Measurements from ENCODE around the gene IL6ST. TPM values are rescaled to one million over a fixed set of nuclear protein-coding genes. Genes with fewer than 3 reads are reported as not detected.
"Not testable (repeated sequence)": the region's sequence is repeated elsewhere in the genome, so short reads cannot be mapped to it uniquely, and the experiment has no call there.

Gene IL6ST
- total RNA-seq, 1 donor: 458 TPM

DNA sequence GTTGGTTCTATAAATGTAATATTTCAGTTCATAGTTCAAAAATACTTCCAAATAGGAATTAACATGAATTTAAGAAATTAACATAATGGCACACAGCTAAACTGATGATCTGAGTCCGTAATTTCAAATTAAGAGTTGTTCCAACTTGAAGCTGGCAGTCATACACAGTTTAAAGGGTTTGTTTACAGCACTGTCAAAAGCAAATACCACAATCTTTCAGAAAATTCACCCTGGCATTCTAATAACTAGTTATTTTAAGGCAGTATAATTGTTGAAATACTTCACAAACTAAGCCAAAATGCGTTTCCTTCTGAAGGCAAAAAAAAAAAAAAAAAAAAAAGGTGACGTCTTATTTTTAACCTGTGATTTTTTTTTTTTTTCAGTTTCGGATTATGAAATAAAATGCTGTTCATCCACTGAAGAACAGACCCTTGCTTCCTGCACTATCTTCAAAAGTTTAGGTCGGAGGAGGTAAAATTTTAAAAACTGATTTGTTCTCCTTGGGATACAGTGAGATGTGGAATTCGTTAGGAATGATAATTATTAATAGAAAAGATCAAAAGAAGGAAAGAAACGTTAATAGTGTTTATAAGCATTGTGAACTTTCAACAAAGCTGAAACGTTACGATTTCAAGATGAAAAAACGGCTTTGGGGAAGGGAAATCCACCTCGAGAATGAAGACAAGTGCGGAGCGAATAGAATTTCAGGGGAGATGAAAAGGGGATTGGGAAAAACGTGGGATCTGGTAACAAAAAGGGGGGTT lies 850 bp downstream of the IL6ST start:
- Histone ChIP-seq H3K4me1 (ENCODE audit: insufficient read depth, low read length) (peaks cover 39% of the 10 kb centered on the region), H3K27me3 (ENCODE audit: insufficient read depth, low read length) (no peaks in the 10 kb centered on the region), H3K9me3 (ENCODE audit: low read depth, low read length) (no peaks in the 10 kb centered on the region), H3K4me3 (ENCODE audit: low read length) (peak overlapping the region; percentile 93)

DNA sequence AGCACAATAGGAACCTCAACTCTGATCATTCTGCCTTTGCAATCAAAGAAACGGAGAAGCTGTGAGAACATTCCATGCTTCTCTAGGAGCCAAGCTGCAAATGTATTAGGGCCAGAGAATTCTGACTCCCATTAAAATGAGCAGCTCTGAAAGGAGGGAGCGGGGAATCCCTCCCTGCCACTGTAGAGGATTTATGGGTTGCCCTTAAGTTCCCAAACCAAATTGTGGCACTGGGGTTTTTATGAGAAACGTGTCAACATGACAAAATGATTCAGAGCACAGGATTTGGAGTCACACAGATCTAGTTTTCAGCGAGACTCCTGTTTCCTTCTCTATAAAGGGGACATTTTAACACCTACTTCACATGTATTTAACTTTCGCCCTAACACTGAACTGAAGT lies 1.8 kb downstream of the IL6ST start:
- Histone ChIP-seq H3K4me3 (ENCODE audit: low read length) (peak overlapping the region; percentile 93), H3K9me3 (ENCODE audit: low read depth, low read length) (no peaks in the 10 kb centered on the region), H3K4me1 (ENCODE audit: insufficient read depth, low read length) (peaks cover 39% of the 10 kb centered on the region), H3K27me3 (ENCODE audit: insufficient read depth, low read length) (no peaks in the 10 kb centered on the region)

DNA sequence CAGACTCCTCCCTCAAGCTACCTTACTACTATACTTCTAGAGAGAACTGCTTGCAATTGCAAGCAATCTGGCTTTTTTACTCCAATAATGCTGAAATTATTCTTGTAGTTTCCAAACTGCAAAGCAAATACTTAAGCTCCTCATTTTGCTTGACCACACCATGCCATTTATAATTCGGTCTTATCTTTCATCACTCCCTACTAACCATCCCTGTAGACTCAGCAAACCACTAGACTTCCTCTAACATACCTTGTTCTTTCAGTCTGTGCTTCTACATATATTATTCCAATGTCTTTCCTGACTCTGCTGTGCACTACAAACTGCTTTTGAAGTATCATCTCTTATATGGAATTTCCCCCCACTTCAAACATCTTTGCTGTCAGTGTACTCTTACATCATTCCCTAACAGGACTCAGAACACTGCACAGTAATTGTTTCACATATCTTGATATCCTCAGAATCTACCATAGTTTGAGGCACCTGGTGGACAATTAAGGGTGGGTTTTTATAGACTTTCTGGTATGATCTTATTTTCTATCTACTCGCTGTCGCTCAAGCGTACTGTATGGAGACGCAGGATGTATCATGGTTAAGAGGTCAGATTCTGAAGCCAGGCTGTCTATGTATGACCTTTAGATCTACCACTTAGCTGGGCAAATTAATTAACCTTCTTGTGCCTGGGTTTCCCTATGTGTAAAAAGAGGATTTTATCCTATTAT lies 2.8 kb downstream of the IL6ST start:
- no peaks in the 10 kb centered on the region for H3K27me3 ChIP-seq (ENCODE audit: insufficient read depth, low read length)
- peak overlapping the region; percentile 22 for H3K4me3 ChIP-seq (ENCODE audit: low read length)
- H3K9me3 ChIP-seq (ENCODE audit: low read depth, low read length): no peaks in the 10 kb centered on the region
- H3K4me1 ChIP-seq (ENCODE audit: insufficient read depth, low read length): peaks cover 44% of the 10 kb centered on the region

DNA sequence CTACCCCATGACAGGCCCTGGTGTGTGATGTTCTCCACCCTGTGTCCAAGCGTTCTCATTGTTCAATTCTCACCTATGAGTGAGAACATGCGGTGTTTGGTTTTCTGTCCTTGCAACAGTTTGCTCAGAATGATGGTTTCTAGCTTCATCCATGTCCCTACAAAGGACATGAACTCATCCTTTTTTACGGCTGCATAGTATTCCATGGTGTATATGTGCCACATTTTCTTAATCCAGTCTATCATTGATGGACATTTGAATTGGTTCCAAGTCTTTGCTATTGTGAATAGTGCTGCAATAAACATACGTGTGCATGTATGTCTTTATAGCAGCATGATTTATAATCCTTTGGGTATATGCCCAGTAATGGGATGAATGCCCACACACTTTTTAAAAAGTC lies 3.9 kb downstream of the IL6ST start:
- not testable (repeated sequence) for H3K9me3 ChIP-seq (ENCODE audit: low read depth, low read length); H3K4me3 ChIP-seq (ENCODE audit: low read length); H3K27me3 ChIP-seq (ENCODE audit: insufficient read depth, low read length)
- peaks cover 37% of the 10 kb centered on the region for H3K4me1 ChIP-seq (ENCODE audit: insufficient read depth, low read length)

DNA sequence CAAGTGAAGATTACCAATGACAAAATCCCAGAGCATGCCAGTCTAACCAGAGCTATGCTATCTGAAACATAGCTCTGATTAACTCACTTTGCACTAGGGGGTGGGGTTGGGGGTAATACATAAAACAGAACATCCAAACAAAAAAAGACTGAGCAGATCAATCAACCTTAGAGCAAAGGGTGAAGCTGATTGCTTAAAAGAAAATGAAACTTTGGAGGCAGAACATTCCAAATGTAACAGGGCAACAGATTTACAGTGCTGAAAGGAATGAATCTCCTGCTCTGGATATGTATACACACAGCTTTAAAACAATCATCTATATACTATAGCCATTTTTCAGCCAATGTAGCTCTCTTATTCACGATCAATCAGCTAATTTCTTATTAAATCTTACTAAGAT lies 4.9 kb downstream of the IL6ST start:
- H3K27me3 ChIP-seq (ENCODE audit: insufficient read depth, low read length): no peaks in the 10 kb centered on the region
- no peak overlapping the region for H3K4me3 ChIP-seq (ENCODE audit: low read length)
- H3K4me1 ChIP-seq (ENCODE audit: insufficient read depth, low read length): peaks cover 36% of the 10 kb centered on the region
- no peaks in the 10 kb centered on the region for H3K9me3 ChIP-seq (ENCODE audit: low read depth, low read length)

DNA sequence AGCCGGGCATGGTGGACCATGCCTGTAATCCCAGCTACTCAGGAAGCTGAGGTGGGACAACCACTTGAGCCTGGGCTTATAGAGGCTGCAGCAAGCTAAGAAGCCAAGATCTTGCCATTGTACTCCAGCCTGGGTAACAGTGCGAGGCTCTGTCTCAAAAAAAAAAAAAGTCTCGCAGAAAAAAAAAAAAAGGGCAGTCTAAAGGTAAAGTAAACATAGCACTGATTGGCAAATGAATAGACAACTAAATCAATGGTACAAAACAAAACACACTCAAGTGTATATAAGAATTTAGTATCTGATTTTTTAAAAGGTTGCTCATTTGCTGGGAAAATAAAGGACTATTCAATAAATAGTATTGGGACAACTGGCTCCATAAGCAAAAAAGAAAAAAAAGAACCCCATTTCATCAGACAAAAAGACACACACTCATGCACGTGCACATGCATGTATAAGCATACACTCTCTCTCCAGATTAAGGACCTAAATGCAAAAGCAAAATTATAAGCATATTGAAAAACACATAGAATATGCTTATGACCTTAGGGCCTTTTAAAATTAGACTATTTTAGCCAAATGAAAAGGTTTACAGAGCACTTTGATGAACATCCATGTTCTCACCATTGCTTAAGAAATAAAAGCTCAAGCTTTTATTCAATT lies 5.7 kb downstream of the IL6ST start:
- Histone ChIP-seq H3K4me3 (ENCODE audit: low read length) (no peak overlapping the region), H3K9me3 (ENCODE audit: low read depth, low read length) (no peaks in the 10 kb centered on the region), H3K27me3 (ENCODE audit: insufficient read depth, low read length) (no peaks in the 10 kb centered on the region), H3K4me1 (ENCODE audit: insufficient read depth, low read length) (peaks cover 37% of the 10 kb centered on the region)

DNA sequence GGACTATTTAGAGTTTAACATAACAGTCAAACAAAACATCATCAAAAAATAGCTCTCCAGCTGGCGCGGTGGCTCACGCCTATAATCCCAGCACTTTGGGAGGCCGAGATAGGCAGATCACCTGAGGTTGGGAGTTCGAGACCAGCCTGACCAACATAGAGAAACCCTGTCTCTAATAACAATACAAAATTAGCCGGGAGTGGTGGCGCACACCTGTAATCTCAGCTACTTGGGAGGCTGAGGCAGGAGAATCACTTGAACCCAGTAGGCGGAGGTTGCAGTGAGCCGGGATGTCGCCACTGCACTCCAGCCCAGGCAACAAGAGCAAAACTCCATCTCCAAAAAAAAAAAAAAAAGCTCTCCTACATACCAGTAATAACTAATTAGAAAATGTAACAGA lies 6.3 kb downstream of the IL6ST start:
- H3K9me3 ChIP-seq (ENCODE audit: low read depth, low read length); H3K4me3 ChIP-seq (ENCODE audit: low read length): not testable (repeated sequence)
- H3K4me1 ChIP-seq (ENCODE audit: insufficient read depth, low read length): peaks cover 37% of the 10 kb centered on the region

DNA sequence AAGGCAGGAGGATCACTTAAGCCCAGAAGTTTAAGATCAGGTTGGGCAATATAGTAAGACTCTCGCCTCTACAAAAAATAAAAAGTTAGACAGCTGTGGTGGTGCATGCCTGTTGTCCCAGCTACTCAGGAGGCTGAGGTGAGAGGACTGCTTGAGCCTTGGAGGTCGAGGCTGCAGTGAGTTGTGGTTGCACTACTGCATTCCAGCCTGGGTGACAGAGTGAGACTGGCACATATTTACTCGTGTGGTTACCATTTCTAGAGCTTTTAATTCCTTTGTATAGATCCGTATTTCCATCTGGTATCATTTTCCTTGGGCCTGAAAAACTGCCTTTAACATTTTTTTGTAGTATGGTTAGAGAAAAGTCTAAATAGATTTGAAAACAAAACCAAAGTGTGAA lies 7.8 kb downstream of the IL6ST start:
- no peaks in the 10 kb centered on the region for H3K27me3 ChIP-seq (ENCODE audit: insufficient read depth, low read length)
- no peaks in the 10 kb centered on the region for H3K9me3 ChIP-seq (ENCODE audit: low read depth, low read length)
- peaks cover 30% of the 10 kb centered on the region for H3K4me1 ChIP-seq (ENCODE audit: insufficient read depth, low read length)
- no peak overlapping the region for H3K4me3 ChIP-seq (ENCODE audit: low read length)

More for the DNA sequence above, 6.3 kb downstream of the IL6ST start:
- H3K27me3 ChIP-seq (ENCODE audit: insufficient read depth, low read length): not testable (repeated sequence)

DNA sequence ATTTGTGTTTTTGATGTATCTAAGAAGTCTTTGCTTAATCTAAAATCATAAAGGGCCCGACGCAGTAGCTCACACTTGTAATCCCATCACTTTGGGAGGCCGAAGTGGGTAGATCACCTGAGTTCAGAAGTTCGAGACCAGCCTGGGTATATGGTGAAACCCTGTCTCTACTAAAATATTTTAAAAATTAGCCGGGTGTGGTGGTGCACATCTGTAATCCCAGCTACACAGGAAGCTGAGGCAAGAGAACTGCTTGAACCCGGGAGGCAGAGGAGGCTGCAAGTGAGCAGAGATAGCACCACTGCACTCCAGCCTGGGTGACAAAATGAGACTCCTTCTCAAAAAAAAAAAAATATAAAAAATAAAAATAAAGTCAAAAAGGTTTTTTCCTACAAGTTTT lies 9.6 kb downstream of the IL6ST start:
- no peaks in the 10 kb centered on the region for H3K27me3 ChIP-seq (ENCODE audit: insufficient read depth, low read length)
- no peaks in the 10 kb centered on the region for H3K9me3 ChIP-seq (ENCODE audit: low read depth, low read length)
- peaks cover 21% of the 10 kb centered on the region for H3K4me1 ChIP-seq (ENCODE audit: insufficient read depth, low read length)
- H3K4me3 ChIP-seq (ENCODE audit: low read length): no peak overlapping the region

DNA sequence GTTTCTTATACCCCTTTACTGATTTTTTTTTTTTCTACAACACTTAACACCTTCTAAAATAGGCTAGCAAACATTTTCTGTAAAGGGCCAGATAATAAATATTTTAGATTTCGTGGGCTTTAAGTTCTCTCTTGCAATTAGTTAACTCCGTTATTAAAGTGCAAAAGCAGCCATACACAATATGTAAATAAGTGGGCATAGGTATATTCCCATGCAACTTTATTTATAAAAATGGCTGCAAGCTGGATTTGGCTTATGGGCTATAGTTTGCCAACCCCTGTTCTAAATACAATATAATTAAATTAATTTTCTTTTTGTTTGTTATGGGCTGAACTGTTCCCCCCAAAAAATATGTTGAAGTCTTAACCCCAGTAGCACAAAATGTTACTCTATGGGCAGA lies 10.8 kb downstream of the IL6ST start:
- H3K4me1 ChIP-seq (ENCODE audit: insufficient read depth, low read length): peaks cover 14% of the 10 kb centered on the region
- H3K27me3 ChIP-seq (ENCODE audit: insufficient read depth, low read length): no peaks in the 10 kb centered on the region
- H3K9me3 ChIP-seq (ENCODE audit: low read depth, low read length): no peaks in the 10 kb centered on the region
- H3K4me3 ChIP-seq (ENCODE audit: low read length): no peak overlapping the region

DNA sequence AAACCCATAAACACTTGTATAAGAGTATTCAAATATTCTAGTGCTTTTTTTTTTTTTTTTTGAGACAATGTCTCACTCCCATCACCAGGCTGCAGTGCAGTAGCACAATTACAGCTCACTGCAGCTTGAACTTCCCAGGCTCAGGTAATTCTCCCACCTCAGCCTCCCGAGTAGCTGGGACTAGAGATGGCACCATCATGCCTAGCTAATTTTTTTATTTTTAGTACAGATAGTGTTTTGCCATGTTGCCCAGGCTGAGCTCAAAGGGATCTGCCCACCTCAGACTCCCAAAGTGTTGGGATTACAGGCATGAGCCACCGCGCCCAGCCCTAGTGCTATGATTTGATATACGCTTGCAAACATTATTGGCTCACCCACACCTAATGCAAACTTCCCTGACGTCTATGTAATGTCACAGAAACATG lies 11.8 kb downstream of the IL6ST start:
- no peaks in the 10 kb centered on the region for H3K9me3 ChIP-seq (ENCODE audit: low read depth, low read length)
- H3K4me1 ChIP-seq (ENCODE audit: insufficient read depth, low read length): peaks cover 13% of the 10 kb centered on the region
- H3K4me3 ChIP-seq (ENCODE audit: low read length): no peak overlapping the region
- H3K27me3 ChIP-seq (ENCODE audit: insufficient read depth, low read length): no peaks in the 10 kb centered on the region

DNA sequence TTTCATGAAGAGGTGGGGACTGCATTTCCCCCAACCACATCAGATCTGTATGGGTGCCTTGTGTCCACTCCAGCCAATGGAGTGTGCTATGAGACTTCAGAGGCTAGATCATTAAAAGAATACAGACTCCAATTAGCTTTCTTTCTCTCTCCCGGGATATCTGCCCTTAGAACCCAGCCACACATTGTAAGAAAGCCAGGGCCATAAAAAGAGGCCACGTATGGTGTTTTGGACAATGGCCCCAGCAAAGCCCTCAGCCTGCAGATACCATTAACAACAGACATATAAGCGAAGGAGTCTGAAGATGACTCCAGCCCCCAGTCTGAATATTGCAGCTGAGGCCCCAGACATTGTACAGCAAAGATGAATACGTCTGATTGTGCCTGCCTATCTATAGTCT lies 21.5 kb downstream of the IL6ST start:
- H3K4me1 ChIP-seq (ENCODE audit: insufficient read depth, low read length): peaks cover 8% of the 10 kb centered on the region
- H3K4me3 ChIP-seq (ENCODE audit: low read length): no peak overlapping the region
- H3K27me3 ChIP-seq (ENCODE audit: insufficient read depth, low read length): no peaks in the 10 kb centered on the region
- H3K9me3 ChIP-seq (ENCODE audit: low read depth, low read length): no peaks in the 10 kb centered on the region

DNA sequence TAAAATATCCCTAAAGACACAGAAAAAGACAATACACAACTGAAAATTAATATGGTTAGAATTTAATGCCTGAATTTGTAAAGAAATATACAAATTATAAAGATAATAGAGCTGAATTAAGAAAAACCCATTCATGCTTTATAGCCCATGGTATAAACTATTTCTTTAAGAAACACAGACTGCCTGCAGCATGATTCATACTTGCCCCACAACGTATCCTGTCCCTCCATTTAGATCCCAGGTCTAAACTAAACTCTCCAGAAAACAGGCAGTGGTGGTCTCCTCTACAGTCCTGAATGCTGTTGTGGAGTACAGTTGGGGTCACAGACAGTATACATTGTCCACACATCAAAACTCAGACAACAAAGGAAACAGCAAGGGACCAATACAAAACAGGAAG lies 24.8 kb downstream of the IL6ST start:
- H3K4me1 ChIP-seq (ENCODE audit: insufficient read depth, low read length): no peaks in the 10 kb centered on the region
- H3K4me3 ChIP-seq (ENCODE audit: low read length): no peak overlapping the region
- no peaks in the 10 kb centered on the region for H3K27me3 ChIP-seq (ENCODE audit: insufficient read depth, low read length)
- H3K9me3 ChIP-seq (ENCODE audit: low read depth, low read length): no peaks in the 10 kb centered on the region

DNA sequence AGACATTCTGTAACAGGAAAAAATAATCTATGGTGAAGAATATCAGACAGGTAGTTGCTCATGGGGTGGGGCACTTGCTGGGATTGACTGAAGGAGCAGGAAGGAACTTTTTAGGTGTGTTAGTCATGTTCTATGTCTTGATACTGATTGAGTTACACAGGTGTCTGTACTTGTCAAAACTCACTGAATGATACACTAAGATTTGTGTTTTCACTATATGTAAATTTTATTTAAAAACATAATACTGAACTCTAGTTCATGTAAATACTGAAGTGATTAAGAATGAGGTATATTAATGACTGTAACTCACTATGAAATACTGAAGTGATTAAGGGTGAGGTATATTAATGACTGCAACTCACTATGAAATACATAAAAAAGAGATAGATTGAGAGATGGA lies 28.5 kb downstream of the IL6ST start:
- Histone ChIP-seq H3K4me1 (ENCODE audit: insufficient read depth, low read length) (no peaks in the 10 kb centered on the region), H3K4me3 (ENCODE audit: low read length) (no peak overlapping the region), H3K9me3 (ENCODE audit: low read depth, low read length) (no peaks in the 10 kb centered on the region), H3K27me3 (ENCODE audit: insufficient read depth, low read length) (no peaks in the 10 kb centered on the region)

DNA sequence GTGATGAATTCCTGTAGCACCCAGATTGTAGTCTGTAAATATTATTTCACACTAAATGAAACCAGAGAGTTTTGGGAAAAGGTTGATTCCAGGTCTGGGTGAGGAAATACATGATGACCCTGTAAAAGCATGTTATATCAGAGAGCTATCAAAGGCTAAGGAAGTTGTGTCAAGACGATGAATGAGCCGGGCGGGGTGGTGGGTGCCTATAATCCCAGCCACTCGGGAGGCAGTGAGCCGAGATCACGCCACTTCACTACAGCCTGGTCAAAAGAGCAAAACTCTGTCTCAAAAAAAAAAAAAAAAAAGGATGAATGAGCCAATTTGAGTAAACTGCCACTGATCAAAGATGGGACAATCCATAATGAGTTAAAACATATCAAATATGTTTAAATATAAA lies 29.2 kb downstream of the IL6ST start:
- no peaks in the 10 kb centered on the region for H3K4me1 ChIP-seq (ENCODE audit: insufficient read depth, low read length)
- no peaks in the 10 kb centered on the region for H3K27me3 ChIP-seq (ENCODE audit: insufficient read depth, low read length)
- no peaks in the 10 kb centered on the region for H3K9me3 ChIP-seq (ENCODE audit: low read depth, low read length)
- no peak overlapping the region for H3K4me3 ChIP-seq (ENCODE audit: low read length)
